ENCODE results near the gene ANKRD17.

The ANKRD17 gene

GRCh38 chr4:73193155-73193554 is 65.4 kb downstream of the ANKRD17 start:
- no peak overlapping the region for H3K4me3 ChIP-seq (ENCODE audit: low read length)
- no peaks in the 10 kb centered on the region for H4K20me1 ChIP-seq (ENCODE audit: insufficient read depth, low read length)

GRCh38 chr4:73189274-73189810 is 69.3 kb downstream of the ANKRD17 start:
- no peaks in the 10 kb centered on the region for H3K27me3 ChIP-seq (replicated peaks; ENCODE audit: insufficient read depth, low read length)
- no peaks in the 10 kb centered on the region for H3K4me1 ChIP-seq (ENCODE audit: low read length)
- no peaks in the 10 kb centered on the region; the same call in 1 of the 2 replicates for H3K36me3 ChIP-seq (replicated peaks; ENCODE audit: insufficient read depth, low read length)
- no peak overlapping the region for H3K4me2 ChIP-seq (ENCODE audit: low read depth, low read length)
- no peak overlapping the region for H3K9ac ChIP-seq (ENCODE audit: low read length)
- no peak overlapping the region for H2AFZ ChIP-seq (ENCODE audit: low read length)
- no peak overlapping the region for H3K27ac ChIP-seq (ENCODE audit: low read length)
- H3F3A ChIP-seq (ENCODE audit: insufficient read depth, low read length) = no peaks in the 10 kb centered on the region; the same call in 1 of the 2 replicates
- no peak for DNase-seq
- H3K4me3 ChIP-seq (ENCODE audit: low read length) = no peak overlapping the region
- H3K9me2 ChIP-seq (replicated peaks; ENCODE audit: insufficient read depth, low read length) = no peaks in the 10 kb centered on the region
- 0 out of 2 replicates have a peak, but pooled peaks cover 5% of the 10 kb centered on the region for H4K20me1 ChIP-seq (ENCODE audit: insufficient read depth, low read length)
- TF ChIP-seq EZH2 (optimal IDR thresholded peaks at IDR 0.05; ENCODE audit: low read depth, low read length) = no peak
- TF ChIP-seq EZH2phosphoT487 (IDR thresholded peaks at IDR 0.05; ENCODE audit: low read length) = no peak
- no peak for TF ChIP-seq CTCF (IDR thresholded peaks at IDR 0.05; ENCODE audit: low read length)
- no peaks in the 10 kb centered on the region for H3K9me3 ChIP-seq (replicated peaks; ENCODE audit: insufficient read depth, low read length)
- H3K79me2 ChIP-seq (ENCODE audit: low read length) = peaks cover 88% of the 10 kb centered on the region

More at GRCh38 chr4:73193155-73193554, 65.4 kb downstream of the ANKRD17 start:
- no peaks in the 10 kb centered on the region for H3K4me1 ChIP-seq (ENCODE audit: low read length)
- H3K9me3 ChIP-seq (replicated peaks; ENCODE audit: insufficient read depth, low read length) = no peaks in the 10 kb centered on the region
- no peak overlapping the region for H2AFZ ChIP-seq (ENCODE audit: low read length)
- no peaks in the 10 kb centered on the region for H3K27me3 ChIP-seq (replicated peaks; ENCODE audit: insufficient read depth, low read length)
- no peaks in the 10 kb centered on the region for H3K36me3 ChIP-seq (replicated peaks; ENCODE audit: insufficient read depth, low read length)
- no peaks in the 10 kb centered on the region; the same call in 1 of the 2 replicates for H3F3A ChIP-seq (ENCODE audit: insufficient read depth, low read length)
- H3K9me2 ChIP-seq (replicated peaks; ENCODE audit: insufficient read depth, low read length) = no peaks in the 10 kb centered on the region
- no peak overlapping the region for H3K9ac ChIP-seq (ENCODE audit: low read length)
- peaks cover 85% of the 10 kb centered on the region for H3K79me2 ChIP-seq (ENCODE audit: low read length)
- TF ChIP-seq EZH2 (optimal IDR thresholded peaks at IDR 0.05; ENCODE audit: low read depth, low read length) (no peak), CTCF (IDR thresholded peaks at IDR 0.05; ENCODE audit: low read length) (no peak), EZH2phosphoT487 (IDR thresholded peaks at IDR 0.05; ENCODE audit: low read length) (no peak)
- H3K27ac ChIP-seq (ENCODE audit: low read length) = no peak overlapping the region
- no peak for DNase-seq
- H3K4me2 ChIP-seq (ENCODE audit: low read depth, low read length) = no peak overlapping the region

GRCh38 chr4:73187325-73187724 is 71.3 kb downstream of the ANKRD17 start:
- H3K27ac ChIP-seq (ENCODE audit: low read length) = no peak overlapping the region
- H3K36me3 ChIP-seq (replicated peaks; ENCODE audit: insufficient read depth, low read length) = no peaks in the 10 kb centered on the region; the same call in 1 of the 2 replicates
- H2AFZ ChIP-seq (ENCODE audit: low read length) = no peak overlapping the region
- no peak for DNase-seq
- H3K4me1 ChIP-seq (ENCODE audit: low read length) = no peaks in the 10 kb centered on the region
- TF ChIP-seq EZH2phosphoT487 (IDR thresholded peaks at IDR 0.05; ENCODE audit: low read length) (no peak), CTCF (IDR thresholded peaks at IDR 0.05; ENCODE audit: low read length) (no peak), EZH2 (optimal IDR thresholded peaks at IDR 0.05; ENCODE audit: low read depth, low read length) (no peak)
- H4K20me1 ChIP-seq (ENCODE audit: insufficient read depth, low read length) = 0 out of 2 replicates have a peak, but pooled peaks cover 5% of the 10 kb centered on the region
- no peak overlapping the region for H3K4me3 ChIP-seq (ENCODE audit: low read length)
- H3K27me3 ChIP-seq (replicated peaks; ENCODE audit: insufficient read depth, low read length) = no peaks in the 10 kb centered on the region
- H3K9me2 ChIP-seq (replicated peaks; ENCODE audit: insufficient read depth, low read length) = no peaks in the 10 kb centered on the region
- H3K4me2 ChIP-seq (ENCODE audit: low read depth, low read length) = no peak overlapping the region
- peaks cover 88% of the 10 kb centered on the region for H3K79me2 ChIP-seq (ENCODE audit: low read length)
- no peaks in the 10 kb centered on the region for H3K9me3 ChIP-seq (replicated peaks; ENCODE audit: insufficient read depth, low read length)
- no peaks in the 10 kb centered on the region; the same call in 1 of the 2 replicates for H3F3A ChIP-seq (ENCODE audit: insufficient read depth, low read length)
- H3K9ac ChIP-seq (ENCODE audit: low read length) = no peak overlapping the region

All from MM.1S (cell line).